GM21529 (cell line): ENCODE data around the gene SEPTIN12.
A peak's percentile ranks its signal among the peaks of the same experiment; 100 is the strongest.

Experiments
- ATAC-seq: cut with Tn5 transposase; IDR thresholded peaks from one replicate; pipeline ENCODE4 v1.9.1; 2021; ENCODE audit not compliant: unreplicated experiment

The SEPTIN12 gene

DNA sequence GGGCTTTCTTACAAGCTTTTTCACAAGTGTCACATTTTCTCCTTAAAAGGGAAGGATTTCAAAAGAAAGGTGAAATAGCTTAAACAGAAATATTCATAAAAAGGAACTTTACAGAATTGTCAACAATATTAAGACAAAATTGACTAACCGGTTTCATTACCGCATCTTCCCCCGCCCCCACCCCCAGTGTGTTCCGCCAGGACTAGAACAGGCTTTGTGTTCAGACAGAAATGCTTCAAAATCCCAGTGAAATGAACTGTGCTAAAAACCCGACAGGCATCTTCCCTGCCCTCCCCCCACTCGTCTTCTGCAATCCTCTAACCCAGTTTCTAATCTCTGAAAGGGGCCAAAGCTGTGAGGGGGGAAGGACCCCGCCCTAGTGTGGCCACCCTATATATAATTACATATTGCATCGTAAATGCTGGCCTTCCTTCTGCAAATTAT is 15.3 kb upstream of the SEPTIN12 start:
- no peak for ATAC-seq

DNA sequence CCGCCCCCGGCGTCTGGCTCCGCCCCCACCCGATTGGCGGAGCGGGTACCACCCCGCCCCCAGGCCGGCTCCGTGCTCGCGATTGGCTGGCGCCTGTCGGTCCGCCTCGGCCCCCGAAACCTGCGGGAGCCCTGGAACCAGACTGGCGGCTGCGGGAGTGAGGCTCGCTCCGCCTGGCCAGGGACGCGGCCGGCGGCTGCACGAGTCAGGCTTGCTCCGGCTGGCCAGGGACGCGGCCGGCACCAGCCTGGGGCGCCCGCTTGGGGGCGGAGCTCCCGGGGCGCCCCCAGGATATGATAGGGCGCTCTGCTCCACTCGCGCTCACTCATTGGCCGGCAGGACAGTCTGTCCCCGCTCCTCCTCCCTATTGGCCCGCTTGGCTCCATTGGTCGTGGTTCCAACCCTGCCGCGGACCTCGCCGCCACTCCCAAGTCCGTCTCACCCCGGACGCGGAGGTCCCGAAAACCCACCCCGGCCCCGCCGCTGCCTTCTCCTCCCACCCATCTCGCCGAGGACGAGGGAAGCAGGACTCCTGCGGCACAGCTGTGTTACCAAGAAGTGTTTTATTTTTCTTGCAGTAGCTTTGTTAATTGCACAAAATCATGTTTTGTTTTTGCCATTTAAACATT is 14.6 kb upstream of the SEPTIN12 start:
- ATAC-seq = peak; percentile 88

DNA sequence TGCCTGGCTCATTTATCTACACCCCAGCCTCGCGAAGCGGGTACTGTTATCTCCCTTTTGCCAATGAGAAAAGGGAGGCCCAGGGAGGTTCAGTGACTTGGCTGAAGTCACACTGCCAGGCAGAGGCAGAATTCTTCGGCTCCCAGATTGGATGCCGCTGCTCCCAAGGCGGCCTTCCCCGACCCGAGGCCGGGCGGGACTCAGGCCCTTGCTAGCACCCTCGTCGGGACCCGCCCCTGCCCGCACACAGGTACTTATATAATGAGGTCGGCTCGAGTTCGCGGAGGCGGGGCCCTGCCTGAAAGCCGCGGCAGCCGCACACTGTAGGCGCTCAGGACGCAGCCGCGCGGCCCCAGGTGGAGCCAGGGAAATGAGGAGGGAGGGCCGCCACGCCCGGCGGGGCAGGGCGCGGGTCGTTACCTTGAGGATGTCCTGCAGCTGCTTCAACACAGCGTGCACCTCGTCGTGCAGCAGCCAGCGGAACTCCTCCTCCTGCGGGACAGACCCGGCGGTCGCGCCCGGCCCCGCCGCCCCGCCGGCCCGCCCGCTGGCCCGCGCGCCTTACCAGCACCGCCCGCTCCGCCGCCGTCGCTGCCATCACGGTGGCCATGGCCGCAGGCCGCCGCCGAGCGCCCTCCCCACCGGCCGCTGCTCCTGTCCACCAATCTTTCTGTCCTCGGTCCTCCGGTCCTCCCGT is 14.0 kb upstream of the SEPTIN12 start, which contains the start of gene ROGDI:
Gene ROGDI (minus strand): TSS at position 672 of the 697 bp plus-strand sequence. CDS start 62 bp downstream, at position 610.
- peak; percentile 63 for ATAC-seq

DNA sequence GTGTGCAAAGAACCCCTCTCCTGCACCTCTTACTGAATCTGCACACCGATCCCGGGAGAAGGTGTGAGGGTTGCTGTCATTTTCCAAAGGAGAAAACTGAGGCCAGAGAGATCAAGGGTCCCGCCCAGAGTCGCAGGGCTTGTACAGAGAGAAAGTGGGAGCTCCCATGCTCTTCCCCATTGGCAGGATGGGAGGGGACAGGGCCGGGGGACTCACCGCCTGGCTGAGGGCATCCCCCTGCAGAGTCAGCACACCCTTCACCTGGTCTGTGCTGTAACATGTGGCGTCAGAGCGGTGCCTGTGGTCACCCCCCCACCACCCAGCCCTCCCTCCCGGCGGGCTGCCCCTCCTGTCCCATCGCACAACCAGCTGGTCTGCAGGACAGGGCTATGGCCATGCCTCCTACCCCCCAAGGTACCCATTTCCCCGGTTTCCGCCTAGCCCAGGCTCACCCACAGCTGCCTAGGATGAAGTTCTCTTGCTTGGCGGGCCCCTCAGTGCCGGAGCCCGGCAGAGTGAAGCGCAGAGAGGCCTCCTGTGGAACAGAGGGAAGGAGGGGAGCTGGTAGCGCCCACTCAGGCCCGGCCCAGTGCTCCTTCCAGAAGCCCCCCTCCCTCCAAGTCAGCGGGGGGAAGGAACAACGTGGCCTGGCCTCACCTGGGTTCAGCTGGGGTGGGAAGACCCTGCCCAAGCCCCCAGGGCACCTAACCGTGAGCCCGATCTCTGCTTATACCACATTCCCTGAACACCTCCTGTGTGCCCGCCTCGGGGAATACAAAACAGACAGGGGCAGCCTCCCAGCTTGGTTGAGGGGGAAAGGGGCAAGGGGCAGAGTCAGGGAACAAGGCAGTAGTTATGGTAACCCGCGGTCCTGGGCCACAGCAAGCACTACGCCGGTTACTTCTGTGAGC is 13.2 kb upstream of the SEPTIN12 start:
- ATAC-seq = no peak

DNA sequence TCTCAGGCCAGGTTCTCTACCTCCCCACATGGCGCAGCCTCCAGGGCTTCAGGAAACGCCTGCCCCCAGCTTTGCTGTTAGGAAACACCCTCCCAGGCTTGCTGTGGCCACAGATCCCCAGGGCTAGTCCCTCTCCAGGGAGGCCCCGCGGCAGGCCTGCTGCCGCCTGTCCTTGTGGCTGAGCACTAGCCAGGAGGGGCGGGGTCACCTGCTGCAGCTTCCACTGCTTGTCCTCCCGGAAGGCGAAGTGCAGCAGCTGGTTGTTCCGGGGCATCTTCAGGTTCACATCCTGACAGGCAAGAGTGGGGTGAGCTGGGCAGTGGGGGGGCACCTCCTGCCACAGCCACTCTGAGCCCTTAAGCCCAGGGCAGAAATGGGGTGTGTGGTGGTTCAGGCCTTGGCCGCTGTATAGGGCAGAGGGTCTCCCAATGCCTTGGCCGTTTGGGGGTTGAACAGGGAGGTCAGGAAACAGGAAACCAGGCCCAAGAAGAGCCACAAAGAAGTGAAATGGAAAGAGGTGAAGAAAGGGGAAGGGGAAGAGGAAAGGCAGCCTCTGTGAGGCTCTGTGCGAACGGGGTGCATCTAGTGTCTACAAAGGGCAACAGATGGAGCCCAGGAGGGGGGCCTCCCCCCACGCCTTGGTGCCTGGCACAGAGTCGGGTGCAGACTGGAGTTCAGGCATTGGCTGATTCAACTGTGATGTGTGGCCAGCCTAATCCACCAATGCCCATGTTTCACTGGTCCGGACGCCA is 12.3 kb upstream of the SEPTIN12 start:
- ATAC-seq = no peak

DNA sequence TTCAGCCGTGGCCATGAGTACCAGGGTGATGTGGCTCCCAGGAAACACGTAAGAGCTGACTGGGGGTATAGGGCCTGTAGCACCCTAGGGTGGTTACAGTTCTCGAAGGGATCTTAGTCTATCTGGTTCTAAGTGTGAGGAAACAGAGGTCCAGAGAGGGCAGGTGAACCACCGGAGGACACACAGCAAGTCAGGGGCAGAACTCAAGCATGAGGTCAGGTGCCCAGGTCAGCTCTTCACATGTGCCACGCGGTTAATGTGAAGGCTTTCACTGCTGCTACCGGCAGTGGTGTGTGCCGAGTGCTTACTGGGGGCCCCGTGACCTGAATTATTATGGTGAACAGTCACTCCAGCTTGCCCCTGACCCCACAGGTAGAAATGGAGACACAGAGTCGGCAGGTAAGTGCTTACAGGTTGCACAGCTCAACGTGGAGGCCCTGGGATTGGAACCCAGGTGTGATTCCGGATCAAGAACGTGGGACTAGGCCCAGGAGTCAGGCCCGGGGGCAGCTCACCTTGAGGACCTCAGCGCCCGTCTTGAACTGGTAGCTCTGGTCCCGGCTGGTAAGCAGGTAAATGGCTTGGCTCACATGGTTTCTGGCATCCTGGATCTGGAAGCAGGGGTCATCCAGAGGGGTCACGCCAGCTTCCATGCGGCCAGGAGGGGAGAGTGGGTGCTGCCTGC is 11.2 kb upstream of the SEPTIN12 start:
- no peak for ATAC-seq

DNA sequence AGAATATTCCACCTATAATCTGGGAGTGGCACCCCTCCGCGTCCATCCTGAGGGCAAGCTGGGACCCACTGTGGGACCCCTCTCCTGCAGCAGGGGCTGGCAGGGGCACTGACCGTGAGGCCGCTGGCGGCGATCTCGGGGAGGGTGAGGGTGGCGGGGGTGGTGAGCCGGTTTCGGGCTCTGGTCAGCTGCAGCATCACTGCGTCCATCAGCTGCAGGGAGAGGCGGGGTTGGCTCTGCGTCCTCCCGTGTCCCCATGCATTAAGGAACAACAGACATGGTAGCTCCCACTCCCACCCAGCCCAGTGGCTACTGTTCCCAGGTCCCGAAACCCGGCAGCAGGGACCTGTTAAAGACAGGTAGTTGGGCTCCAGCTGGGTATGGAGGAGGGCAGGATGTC is 10.3 kb upstream of the SEPTIN12 start:
- ATAC-seq = no peak

DNA sequence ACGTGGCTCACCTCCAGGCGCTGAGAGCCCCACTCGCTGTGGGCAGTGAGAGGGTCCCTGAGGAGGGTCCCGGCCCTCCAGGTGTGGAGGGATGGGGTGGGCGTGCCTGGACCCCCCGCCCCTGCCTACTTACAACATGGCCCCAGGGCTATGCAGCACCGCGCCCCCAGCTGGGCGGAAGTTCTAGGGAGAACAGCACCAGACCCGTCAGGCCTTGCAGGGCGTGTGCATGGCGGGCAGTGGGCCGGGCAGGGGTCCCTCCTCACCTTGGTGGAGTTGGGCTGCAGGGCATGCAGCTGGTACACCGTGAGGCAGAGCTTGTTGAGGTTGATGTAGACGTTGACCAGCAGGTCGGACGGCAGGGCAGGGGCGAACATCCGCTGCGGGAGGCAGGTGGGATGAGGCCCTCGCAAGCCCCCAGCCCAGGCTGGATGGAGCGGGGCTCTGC is 9.7 kb upstream of the SEPTIN12 start:
- no peak for ATAC-seq

DNA sequence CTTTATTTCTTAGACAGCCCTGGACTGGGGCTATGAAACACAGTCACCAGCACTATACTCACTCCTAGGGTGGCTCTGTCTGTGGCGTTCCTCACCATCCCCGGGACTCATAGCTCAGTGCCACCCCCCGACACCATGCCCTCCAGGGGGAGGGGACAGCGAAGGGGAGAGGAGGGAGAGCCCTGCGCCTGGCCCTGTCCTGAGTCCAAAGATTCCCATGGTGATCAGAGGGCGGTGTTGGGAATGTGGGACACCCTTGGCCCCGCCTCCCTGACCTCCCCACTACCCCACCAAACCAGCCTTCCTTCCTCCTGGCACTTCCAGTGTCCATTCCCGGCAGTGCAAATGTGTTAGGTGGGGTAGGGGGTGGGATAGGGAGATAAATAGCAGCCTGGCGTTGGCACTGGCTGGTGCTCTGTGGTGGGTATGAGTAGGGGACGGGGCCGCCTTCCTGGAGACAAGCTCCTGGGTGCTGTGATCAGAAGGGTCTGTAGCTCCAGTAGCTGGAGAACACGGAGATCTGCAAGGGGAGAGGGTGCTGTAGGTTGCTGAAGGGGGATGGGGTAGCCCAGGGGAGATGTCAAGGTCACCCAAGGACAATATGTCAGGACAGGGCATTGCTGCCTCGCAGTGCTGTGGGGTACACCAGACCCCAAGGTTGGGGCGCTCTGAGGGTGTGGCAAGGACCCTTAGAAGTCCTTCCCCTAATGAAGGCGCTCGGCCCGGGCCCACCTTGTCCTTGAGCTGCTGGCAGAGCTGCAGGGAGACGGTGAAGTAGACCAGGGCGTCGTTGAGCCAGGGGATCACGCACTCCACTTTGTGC is 9.0 kb upstream of the SEPTIN12 start:
- no peak for ATAC-seq

DNA sequence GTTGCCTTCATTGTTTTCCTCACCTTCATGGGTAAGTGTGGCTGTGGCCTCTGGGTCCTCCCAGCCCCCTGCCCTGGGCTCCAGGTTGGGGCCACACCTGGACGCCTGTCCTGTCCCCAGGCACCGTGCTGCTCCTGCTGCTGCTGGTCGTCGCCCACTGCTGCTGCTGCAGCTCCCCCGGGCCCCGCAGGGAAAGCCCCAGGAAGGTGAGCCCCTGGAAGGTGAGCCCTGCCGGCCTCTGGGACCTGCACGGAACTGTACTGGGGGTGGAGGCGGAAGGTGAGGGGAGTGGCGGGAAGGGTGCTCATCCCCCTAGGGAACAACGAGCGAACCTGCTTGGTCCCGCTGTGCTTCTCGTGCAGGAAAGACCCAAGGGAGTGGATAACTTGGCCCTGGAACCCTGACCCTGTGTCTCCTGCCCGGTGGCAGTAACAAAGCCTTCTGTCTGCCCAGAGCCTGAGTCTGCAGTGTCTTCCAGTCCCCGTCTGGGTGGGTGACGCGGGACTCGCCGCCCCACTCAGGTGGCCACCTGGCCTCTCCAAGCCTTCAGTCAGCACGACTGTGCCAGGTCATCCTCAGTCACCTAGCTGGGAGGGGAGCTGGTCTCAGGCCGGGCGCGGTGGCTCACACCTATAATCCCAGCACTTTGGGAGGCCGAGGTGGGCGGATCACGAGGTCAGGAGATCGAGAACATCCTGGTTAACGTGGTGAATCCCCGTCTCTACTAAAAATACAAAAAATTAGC is 7.9 kb upstream of the SEPTIN12 start:
- ATAC-seq = no peak

DNA sequence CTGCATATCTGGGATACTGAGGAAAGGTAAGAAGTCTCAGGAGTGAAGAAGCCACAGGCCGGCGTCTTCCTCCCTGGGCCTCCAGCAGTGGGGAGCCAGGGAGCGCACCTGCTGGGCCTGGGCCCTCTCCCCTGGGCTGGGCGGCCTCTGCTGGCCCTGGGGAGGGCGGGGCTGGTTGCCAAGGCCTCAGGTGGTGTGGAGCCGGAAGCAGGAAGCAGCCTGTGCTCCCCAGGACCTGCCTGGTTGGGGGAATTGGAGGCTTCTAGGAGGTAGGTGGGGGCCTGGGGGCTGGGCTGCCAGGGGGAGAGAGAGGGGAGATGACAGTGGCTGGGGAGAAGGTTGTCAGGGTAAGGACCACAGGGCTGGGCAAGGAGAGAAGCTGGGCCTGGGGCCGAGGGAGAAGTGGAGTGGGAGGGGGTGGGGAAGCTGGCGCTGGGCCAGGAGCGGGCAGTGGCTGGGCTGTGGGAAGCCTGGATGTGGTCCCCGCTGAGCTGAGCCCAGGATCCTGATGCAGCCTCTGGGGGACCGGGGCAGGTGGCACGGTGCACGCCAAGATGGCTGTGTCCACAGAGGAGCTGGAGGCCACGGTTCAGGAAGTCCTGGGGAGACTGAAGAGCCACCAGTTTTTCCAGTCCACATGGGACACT is 7.2 kb upstream of the SEPTIN12 start, which contains the start of gene SMIM22:
Gene SMIM22 (plus strand): TSS at position 189 of the 647 bp plus-strand sequence. CDS start 366 bp downstream, at position 555.
- ATAC-seq = no peak

DNA sequence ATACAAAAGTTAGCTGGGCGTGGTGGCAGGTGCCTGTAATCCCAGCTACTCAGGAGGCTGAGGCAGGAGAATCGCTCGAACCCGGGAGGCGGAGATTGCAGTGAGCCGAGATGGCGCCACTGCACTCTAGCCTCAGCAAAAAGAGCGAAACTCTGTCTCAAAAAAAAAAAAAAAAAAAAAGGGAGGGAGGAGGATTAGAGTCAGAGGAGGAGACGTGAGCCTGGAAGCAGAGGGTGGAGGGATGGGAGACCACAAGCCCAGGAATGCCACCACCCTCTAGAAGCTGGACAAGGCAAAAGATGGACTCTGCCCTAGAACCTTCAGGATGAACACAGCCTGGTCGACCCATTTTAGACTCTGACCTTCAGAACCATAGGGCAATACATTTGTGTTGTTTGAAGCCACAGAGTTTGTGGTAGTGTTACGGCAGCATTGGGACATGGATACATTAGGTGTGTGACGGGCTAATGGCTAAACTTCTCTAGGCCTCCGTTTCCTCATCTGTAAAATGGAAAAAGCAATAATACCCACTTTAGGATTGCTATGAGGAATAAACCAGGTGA is 4.9 kb upstream of the SEPTIN12 start:
- ATAC-seq = no peak

DNA sequence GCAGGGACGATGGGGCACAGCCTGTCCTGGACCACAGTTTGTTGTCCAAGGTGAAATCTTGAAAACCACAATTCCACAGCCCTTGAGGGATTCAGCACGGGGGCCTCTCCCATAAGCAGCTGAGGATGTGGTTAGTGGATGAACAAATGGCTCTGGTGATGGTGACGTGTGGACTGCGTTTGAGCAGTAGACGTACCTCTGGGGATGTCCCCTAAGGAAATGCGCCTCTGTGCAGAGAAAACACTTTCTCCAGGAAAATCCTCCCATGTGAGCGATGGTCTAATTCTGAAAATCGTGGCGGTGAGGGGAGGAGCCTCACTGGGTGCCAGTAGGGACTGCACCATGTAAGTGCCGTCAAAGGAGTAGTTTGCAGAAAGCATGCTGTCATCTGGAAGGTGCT is 2.7 kb upstream of the SEPTIN12 start:
- ATAC-seq = no peak

DNA sequence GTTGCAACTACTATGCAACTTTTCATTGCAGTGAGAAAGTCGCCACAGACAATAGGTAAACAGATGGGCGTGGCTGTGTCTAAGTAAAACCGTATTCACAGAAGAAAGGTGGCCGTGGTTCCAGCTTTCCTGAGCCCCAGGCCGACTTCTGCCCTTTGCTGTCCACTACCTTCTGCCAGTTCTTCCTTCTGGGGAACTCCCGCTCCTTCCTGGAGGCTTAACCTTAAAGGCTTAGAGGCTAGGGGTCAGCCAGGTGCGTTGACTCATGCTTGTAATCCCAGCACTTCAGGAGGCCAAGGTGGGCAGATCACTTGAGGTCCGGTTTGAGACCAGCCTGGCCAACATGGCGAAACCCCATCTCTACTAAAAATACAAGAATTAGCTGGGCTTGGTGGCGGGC is 2.1 kb upstream of the SEPTIN12 start:
- no peak for ATAC-seq

DNA sequence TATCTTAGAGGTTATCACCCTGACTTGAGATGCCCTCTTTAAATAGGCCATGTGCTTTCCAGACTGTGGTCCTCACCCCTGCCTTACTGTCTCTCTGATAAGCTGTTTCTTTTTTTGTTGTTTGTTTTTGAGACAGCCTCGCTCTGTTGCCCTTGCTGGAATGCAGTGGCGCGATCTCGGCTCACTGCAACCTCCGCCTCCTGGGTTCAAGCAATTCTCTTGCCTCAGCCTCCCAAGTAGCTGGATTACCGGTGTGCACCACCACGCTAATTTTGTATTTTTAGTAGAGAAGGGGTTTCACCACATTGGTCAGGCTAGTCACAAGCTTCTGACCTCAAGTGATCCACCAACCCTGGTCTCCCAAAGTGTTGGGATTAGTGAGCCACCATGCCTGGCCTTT is 765 bp upstream of the SEPTIN12 start:
- ATAC-seq = no peak

DNA sequence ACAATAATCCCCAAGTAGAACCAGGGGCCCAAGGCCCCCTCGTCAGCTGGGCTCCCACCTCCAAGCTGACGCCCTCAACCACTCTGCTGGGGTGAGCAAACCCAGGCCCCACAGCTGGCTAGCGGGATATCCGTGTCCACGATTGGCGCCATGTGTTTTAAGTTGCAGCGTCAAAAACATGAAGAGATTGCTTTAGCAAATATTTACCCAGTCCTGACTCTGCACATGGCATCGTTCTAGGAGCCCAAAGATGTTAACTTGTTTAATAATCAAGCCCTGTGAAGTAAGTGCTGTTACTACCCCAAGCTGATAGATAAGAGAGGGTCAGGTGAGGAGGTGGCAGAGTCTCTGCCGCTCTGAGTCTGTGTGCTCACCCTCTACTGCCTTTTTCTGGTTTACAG is 344 bp upstream of the SEPTIN12 start:
- no peak for ATAC-seq

DNA sequence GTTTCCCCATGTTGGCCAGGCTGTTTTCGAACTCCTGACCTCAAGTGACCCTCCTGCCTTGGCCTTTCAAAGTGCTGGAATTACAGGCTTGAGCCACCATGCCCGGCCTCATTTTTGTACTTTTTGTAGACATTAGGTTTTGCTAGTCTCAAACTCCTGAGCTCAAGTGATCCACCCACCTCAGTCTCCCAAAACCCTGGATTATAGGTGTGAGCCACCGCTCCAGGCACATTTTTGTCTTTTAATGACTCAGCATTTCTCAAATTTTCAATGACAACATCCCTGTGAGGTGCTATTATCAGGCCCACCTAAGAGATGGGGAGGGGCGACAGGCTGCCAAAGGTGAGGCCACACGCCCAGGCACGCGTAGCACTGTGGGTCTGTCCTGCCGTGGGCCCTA is 1.1 kb downstream of the SEPTIN12 start:
- ATAC-seq = no peak
